HG02870 (cell line): Measurements from ENCODE around the gene LEAP2.
"Not testable (repeated sequence)": the region's sequence is repeated elsewhere in the genome, so short reads cannot be mapped to it uniquely, and the experiment has no call there.

Experiments used
- ATAC-seq: cut with Tn5 transposase; IDR thresholded peaks from one replicate; pipeline ENCODE4 v1.9.1; 2021; ENCODE audit warnings: mild to moderate bottlenecking, moderate library complexity; ENCODE audit not compliant: unreplicated experiment

The LEAP2 gene

GRCh38 chr5:132840313-132840712 is 33.2 kb upstream of the LEAP2 start:
- ATAC-seq: no peak

- no peak for ATAC-seq
Measured at GRCh38 chr5:132840896-132841295, 32.6 kb upstream of the LEAP2 start.

- no peak for ATAC-seq
Measured at GRCh38 chr5:132841305-132841704, 32.2 kb upstream of the LEAP2 start.

GRCh38 chr5:132848270-132848669 is 25.2 kb upstream of the LEAP2 start:
- no peak for ATAC-seq

GRCh38 chr5:132849347-132849746 is 24.1 kb upstream of the LEAP2 start:
- no peak for ATAC-seq

GRCh38 chr5:132850066-132850465 is 23.4 kb upstream of the LEAP2 start:
- ATAC-seq: no peak

GRCh38 chr5:132853323-132853722 is 20.1 kb upstream of the LEAP2 start:
- no peak for ATAC-seq

- no peak for ATAC-seq
Measured at GRCh38 chr5:132853790-132854189, 19.7 kb upstream of the LEAP2 start.

- no peak for ATAC-seq
Measured at GRCh38 chr5:132854301-132854700, 19.2 kb upstream of the LEAP2 start.

- not testable (repeated sequence) for ATAC-seq
Measured at GRCh38 chr5:132854992-132855391, 18.5 kb upstream of the LEAP2 start.

GRCh38 chr5:132856011-132856410 is 17.5 kb upstream of the LEAP2 start:
- no peak for ATAC-seq

GRCh38 chr5:132859889-132860437 is 13.5 kb upstream of the LEAP2 start:
- ATAC-seq: no peak

- ATAC-seq: no peak
Measured at GRCh38 chr5:132860742-132861141, 12.7 kb upstream of the LEAP2 start.

- ATAC-seq: peak; percentile 21
Measured at GRCh38 chr5:132865668-132866341, 7.7 kb upstream of the LEAP2 start.

GRCh38 chr5:132866342-132867045 is 7.0 kb upstream of the LEAP2 start, which contains the start of the genes GDF9 and UQCRQ:
GDF9 (minus strand) TSS chr5:132866469; CDS start chr5:132864533, 1,936 bp downstream.
UQCRQ (plus strand) TSS chr5:132866642; CDS start chr5:132866882, 240 bp downstream.
- peak; percentile 98 for ATAC-seq

GRCh38 chr5:132867046-132867451 is 6.4 kb upstream of the LEAP2 start:
- ATAC-seq: no peak

GRCh38 chr5:132868754-132869153 is 4.7 kb upstream of the LEAP2 start:
- no peak for ATAC-seq

- no peak for ATAC-seq
Measured at GRCh38 chr5:132870801-132871200, 2.7 kb upstream of the LEAP2 start.

- no peak for ATAC-seq
Measured at GRCh38 chr5:132871459-132872284, 1.8 kb upstream of the LEAP2 start.

- ATAC-seq: no peak
Measured at GRCh38 chr5:132872788-132873118, 715 bp upstream of the LEAP2 start.

- no peak for ATAC-seq
Measured at GRCh38 chr5:132873930-132874271, 433 bp downstream of the LEAP2 start.
